HG03175 (cell line): ENCODE results near the gene ADARB2.

Experiments used
- ATAC-seq: cut with Tn5 transposase; IDR thresholded peaks from one replicate; pipeline ENCODE4 v1.9.1; 2021; ENCODE audit warnings: mild to moderate bottlenecking, moderate library complexity; ENCODE audit not compliant: unreplicated experiment

ADARB2 gene

DNA sequence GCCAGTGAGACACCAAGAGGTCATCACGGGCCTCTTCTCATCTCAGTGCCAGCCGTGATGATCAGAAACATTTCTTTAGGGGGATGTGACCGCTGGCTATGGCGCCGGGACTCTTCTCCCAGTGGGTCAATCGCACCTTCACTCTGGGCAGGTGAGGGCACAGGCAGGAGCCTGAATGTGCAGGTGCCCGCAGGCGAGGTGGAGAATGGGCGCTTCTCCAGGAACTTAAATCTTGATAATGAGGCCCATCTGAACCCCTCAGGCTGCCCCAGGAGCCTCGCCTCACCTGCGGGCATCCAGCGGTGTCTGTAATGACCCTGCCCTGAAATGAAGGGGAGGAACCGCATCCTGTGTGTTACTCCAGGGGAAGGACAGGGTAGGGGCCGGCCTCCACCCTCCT lies 204.7 kb downstream of the ADARB2 start:
- no peak for ATAC-seq

DNA sequence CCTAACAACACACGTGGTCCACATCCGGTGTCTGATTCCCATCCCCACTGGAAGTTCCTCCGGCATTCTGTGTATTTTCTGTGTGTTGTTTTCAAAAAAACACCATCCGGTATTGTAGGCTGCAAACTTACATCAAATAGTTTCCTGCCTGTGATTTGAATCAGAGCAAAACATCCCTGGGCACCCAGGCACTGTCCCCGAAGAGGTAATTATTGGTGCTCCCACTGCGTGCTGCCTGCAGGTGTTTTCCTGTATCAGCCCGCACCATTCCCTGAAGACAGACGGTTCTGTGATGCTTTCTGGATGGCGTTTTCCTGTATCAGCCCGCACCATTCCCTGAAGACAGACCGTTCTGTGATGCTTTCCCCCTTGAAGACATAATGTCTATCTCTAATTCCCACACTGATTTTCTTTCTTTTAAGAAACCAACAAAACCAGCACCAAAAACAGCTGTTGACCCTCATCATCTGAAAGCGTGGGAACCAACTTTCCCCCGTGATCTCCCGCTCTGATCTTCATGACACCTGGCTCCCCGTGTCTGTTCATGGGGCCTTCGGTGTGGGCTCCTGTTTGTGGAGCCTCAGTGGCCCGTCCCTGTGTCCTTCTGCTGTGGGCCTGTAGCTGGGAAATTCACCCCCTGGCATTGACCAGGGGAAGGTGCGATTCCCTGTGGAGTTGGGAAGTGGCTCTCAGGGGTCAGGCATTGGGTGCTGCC lies 205.3 kb downstream of the ADARB2 start:
- no peak for ATAC-seq

DNA sequence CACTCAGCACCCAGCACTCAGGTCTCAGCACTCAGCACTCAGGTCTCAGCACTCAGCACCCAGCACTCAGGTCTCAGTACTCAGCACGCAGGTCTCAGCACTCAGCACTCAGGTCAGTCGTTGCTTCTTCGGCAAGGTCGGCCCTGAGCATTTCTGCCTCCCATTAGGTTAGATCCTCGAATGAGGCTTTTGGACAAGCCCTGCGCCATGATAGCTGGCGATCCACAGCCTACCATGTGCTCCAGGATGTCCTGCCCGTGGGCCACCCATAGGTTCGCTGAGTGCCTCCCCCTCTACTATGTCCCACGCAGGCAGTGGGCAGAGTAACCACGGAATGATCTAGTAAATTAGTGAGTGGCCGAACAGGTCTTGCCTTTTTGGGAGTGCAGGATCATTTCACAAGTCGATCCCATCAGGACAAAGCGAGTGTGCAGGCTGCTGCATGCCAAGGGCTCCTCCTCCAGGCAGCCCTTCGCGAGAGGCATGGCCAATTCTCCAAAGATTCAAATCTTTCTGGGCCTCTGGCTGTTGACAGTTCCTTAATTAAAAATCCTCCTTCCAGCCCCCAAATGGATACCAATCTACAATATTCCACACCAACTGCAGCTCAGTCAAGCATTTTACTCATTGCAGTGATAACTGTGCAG lies 206.3 kb downstream of the ADARB2 start:
- ATAC-seq, result no peak

DNA sequence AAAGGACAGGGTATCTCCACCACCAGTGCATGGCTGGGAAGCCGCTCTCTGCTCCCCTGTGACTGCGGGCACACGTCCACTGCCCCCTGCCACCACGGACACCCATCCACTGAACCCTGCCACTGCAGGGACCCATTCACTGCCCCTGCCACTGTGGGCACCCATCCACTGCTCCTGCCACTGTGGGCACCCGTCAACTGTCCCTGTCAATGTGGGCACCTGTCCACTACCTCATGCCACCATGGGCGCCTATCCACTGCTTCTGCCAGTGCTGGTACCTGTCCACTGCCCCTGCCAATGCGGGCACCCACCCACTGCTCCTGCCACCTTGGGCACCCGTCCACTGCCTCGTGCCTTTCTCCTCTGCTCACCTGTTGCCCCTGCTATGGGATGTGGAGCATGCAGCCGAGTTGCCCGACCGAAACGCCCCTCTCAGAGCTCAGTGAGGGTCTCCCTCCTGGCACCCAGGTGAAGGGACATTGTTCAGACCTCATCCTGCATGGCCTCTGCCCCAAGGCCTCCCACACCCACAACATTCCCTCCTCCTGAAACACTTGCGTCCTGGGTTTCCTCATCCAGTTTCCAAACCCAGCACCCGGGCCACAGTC lies 207.4 kb downstream of the ADARB2 start:
- ATAC-seq, result no peak

DNA sequence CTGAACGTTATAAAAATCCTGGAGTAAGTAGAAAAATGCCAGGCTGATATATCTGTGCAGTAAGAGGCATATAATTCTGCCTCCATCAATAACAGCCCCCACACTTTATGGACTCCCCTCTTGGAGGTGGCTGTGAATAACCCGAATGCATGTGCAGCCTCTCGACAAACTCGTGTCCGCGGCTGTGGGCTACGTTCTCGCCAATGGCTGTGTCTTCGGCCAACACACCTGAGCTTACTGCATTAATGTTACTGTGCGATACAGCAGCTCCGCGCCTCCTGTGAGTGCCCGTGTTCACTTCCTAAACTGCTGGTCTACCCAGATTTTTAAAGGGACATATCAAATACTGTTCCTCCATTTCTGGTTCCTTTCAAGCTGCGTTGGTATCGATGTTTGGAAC lies 209.4 kb downstream of the ADARB2 start:
- no peak for ATAC-seq

DNA sequence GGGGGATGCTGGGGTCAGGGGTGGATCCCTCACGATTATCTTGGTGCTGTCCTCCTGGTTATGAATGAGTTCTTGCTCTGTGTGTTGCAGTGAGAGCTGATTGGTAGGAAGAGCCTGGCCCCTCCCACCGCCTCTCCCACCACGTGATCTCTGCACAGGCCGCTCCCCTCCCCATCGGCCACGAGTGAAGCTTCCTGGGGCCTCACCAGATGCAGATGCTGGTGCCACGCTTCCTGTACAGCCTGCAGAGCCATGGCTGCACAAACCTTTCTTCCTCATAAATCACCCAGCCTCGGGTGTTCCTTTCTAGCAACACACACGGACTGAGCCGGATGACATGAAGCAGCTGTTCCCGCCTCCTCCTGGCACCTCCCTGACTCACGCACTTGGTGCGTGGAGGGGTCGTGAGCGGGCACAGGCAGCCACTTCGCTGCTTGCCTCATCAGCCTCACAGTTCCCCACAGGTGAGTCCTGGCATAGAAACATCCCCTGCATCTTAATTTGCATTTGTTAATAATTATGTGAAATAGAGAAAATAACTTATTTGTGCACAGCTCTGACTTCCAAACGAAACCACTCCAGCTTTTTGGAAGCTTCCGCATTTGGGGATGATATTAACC lies 210.8 kb downstream of the ADARB2 start:
- ATAC-seq, result no peak

DNA sequence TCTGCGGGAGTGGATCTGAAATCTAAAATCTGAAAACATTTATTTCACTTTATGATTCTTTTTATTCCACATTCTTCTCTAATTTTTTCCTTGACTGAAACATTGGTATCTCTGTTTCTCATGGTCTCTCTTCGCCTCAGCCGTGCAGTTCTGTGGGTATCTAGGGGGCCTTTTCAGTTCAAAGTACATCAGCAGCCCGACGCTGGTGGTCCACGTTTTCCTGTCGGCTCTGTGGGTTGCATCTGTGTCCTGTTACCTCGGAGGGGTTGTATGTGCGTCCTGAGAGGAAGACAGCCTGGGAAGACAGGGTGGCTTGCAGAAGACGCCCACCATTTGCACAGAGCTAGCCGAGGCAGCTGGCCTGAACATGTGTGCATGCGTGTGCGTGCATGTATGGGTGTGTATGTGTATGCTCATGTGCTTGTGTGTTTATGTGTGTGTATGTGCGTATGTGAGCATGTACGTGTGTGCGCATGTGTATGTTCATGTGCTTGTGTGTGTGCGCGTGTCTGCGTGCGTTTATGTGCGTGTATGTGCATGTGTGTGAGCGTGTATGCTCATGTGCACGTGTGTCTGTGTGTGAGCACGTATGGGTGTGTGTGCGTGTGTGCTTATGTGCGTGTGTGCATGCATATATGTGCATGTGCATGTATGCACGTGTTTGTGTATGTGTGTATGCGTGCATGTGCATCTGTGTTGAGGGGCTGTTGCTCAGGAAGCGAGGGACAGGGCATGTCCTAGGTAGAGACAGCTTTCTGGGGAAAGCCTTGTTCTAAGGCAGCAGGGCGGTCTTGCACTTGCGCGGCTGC lies 211.8 kb downstream of the ADARB2 start:
- ATAC-seq, result no peak

DNA sequence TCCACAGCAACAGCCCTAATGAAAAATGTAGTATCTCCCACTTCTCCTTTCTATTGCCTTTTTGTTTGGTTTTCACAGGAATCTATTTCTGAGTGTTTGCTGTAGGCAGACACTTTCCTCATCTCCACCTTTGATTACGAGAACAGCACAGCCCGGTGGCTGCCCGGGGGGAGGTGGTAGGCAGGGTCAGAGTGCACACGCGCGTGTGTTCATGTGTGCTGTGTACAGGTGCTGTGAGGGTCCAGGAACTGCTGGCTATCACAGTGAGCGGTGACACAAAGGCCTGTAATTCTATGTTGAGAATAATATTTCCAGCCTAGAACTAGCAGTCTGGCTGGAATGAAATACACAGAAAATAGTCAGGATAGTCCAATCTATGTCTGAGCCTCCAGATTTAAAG lies 212.8 kb downstream of the ADARB2 start:
- no peak for ATAC-seq

DNA sequence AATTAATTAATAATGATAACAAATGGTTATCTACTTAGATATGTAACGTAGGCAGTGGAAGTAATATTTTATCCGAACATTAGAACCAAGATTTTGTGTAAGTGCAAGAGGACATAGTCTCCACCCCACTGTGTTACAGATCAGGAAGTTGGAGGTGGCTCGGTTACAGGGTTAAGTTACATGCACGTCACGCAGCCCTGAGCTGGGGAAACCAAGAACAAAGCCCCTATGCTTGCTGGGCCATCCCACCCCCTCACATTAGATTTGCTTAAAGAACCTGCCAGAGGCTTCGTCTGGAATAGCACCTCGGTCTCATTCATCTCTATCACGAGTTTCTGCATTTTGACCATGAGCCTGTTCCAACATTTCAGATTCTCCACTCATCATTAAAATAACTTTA lies 214.1 kb downstream of the ADARB2 start:
- no peak for ATAC-seq

DNA sequence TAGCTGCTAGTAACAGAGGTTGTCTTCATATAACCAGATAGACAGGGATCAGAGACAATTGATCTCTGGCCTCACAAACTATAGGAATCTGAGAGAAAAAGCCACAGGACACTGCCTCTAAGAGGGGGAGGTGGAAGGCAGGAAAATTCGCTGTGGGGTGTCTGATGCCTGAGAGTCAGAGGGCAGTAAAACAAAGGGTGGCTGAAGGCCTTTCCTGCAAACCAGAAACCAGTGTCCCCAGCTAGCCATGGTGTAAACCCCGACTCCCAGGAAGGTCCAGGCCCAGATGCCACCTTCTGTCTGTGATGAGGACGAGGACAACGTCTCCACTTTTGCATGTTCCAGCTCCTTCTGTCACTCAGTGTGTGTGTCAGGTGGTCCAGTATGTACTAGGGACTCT lies 215.1 kb downstream of the ADARB2 start:
- no peak for ATAC-seq

DNA sequence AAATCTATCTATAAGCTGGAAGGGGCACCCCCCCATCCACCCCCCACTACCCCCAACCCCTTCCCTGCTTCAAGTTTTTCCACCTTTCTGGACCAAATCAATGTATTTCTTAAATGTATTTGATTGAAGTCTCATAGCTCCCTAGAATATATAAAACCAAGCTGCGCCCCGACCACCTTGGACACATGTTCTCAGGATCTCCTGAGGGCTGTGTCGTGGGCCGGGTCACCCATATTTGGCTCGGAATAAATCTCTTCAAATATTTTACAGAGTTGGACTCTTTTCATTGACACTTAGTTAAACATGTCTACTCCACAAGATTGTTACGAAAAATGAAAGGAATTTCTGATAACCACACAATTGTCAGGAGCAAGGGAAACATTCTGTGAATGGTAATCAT lies 215.6 kb downstream of the ADARB2 start:
- ATAC-seq, result no peak

DNA sequence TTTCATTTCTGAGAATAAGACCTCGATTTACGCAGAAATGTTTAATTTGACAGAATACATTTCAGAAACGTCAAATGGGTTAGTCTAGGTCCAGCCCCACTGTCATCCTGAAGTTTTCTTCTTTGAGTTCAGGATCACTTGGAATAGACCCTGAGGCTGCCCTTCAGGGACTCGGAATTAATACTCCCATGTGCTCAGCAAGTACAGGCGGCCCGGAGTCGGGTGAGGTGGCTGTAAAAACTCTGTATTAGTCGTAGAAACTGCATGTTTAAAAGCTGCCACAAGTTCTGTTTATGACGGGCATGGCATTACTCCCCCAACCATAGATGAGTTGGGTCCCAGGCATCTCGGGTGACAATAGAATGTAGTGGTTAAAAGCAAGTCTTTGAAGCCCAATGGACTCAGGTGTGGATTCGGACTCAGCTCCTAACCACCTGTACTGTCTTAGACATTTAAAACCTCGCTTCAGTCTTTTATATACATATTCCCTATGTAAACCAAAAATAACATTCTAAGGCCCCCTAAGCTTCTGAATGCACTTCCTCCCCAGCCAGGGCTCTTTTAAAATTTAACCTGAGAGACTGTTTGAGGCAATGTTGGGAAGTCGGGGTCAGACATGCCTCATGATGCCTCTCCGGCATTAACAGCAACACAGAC lies 216.3 kb downstream of the ADARB2 start:
- ATAC-seq, result no peak

DNA sequence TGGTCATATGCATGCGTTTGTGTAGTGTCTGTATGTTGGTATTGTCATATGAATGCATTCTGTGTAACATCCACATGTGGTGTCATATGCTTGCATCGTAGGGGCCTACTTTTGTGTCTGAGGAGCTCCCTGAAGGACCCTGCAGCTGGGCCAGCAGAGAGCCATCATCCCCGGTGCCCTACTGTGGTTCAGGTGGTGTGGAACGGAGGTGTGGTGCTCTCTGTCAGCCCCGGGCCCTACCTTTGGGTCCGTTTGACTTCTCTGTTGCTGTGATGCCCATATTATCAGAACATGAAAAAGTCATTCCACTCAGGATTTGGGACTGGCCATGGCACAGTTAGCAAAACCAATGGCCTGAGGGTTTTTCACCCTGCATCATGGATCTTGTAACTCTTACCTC lies 217.9 kb downstream of the ADARB2 start:
- no peak for ATAC-seq

DNA sequence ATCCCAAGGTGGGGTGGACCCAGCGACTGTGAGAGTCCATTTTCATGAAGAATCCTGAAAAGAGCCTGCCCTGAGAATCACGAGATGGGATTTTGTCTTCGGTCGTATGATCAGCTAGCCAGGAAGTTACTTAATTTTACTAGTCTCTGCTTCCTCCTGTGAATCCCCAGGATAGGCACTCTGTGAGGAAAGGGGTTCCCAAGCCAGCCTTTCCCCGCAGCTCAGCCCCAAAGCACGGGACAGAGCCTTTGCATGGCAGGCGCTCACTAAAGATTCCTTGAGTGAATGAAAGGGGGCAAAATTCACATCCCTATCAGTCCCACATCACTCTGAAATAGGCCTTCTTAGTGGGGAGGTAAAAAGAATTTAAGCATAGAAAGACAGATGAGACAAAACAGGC lies 219.6 kb downstream of the ADARB2 start:
- no peak for ATAC-seq

DNA sequence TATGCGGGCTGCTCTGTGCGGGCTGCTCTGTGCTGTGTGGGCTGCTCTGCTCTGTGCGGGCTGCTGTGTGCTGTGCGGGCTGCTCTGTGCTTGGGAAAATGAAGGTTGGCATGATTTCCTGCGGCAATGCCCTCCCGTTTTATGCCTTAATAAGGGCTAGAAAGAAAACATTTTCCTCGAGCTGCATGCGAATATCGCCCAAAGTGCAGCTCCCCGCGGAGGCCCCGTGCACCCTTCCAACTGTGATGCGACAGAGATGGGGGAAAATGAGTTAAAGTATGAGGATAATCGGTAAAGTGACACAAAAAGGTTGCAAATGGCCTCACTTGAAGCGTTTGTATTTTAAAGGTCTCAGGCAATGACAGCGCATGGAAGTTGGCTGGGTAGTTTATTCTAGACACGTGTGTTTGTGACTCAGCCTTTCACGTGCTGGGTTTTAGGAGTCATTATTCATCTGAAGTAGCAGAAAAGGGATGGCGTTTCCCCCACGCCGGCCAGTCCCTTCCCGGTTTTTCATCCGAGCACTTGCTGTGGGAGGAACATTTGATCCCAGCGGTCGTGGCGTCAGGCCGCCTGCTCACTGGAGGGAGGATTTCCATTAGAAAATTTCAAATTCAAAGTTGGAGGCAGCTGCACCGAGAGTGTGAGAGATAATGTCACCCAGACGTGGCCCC lies 220.7 kb downstream of the ADARB2 start:
- no peak for ATAC-seq

DNA sequence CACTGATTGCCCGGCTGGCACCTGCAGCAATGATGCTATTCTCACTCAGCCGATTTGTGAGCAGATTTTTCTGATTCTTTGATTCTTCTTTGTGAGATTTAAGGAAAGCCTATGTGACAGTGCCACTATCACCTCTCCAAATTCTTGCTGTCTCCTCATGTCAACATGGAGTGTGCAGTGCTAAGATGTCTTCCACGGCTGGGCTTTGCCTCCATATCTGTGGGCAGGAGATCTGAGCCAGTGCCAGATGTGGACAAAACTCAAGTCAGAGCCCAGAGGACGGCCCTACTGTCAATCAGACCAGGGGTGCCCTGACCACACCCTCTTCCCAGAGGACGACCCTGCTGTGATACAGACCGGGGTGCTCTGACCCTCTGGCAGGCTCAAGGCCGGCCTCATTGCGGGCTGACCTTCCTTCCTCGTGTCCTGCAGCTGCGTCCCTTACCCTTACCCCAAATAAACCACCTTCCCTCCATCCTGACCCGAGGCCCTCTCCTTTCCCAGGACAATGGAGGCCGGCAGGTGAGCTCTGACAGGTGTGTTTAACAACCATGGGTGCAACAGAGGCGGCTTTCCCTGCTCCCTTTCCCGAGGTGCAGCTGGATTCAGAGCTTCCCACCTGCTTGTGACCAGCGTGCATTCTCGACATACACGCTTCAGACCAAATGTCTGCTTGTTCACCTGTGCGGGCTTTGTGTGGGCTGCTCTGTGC lies 221.4 kb downstream of the ADARB2 start:
- no peak for ATAC-seq

DNA sequence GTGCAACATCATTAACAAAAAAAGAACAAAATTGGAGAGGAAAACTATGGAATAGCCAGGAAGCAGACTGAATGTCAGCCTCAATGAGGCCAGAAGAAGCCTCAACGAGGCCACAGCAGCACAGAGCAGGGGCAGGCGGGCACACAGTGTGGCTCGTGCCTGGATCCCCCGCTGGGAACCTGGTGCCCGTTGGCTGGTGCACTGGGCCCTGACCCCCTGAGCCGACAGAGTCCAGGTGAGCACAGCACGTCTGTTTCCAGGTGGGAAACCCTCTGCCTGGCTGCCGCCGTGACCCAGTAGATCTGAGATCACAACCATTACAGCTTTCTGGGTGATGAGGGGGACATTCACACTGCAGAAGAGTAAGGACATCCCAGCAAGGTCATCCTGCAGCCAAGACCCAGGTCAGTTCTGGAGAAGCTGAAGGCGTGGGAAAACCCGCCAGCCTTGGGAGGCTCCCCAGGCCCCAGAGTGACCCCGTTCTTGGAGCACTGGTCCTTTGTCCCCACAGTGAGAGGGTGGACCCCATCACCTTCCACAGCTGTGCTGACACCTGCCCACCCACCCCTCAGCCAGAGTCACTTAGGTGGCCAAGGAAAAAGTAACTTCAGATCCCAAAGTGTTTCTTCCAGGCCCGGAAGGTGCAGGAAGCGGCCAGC lies 222.1 kb downstream of the ADARB2 start:
- ATAC-seq, result no peak

DNA sequence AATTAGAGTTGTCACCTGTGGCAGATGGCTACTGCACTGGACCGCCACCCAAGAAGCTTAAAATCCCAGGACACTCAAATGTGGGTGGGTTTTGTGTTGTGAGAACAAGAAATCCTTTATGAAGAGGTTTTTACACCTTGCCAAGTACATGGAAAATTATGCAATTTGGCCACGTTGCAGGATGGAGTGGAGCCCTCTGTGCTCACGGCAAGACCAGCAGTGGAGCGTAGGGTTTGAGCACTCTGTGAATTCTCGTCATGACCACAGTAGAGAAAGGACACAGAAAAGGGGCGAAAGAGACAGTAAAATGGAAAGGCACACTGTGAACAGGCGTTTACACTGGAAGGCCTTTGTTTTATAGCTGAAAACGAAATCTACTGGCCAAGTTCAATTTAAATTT lies 222.6 kb downstream of the ADARB2 start:
- ATAC-seq, result no peak

DNA sequence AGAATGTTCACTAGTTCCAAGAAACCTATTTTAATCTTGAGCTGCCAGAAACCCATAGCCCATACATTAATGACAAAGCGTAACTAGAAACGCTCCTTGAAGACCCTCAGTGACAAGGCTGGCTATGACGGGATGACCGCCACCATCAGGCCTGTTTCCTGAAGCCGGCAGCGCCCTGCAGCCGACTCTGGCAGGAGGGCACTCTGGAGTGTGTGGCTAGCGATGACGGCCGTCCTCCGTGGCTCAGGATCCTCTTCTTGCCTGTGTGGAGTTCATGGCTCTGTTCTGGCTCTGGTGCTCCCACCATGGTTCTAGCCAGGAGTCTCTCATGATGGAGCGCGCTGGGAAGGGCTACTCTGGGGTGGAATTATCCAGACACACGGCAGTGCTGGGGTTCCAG lies 224.1 kb downstream of the ADARB2 start:
- ATAC-seq, result no peak
